AG09309 (cell line): ENCODE data around the gene MAGI2.

ENCODE experiments used
- DNase-seq: peaks from one replicate; pipeline ENCODE4 v3.0.0-alpha.2; 2010; ENCODE audit warnings: low read depth
- H3K4me3 ChIP-seq: 2 replicates; pipeline ENCODE4 v1.5.1; 2011; ENCODE audit warnings: mild to moderate bottlenecking, low read depth, low read length, moderate library complexity; ENCODE audit not compliant: control insufficient read depth
- TF ChIP-seq, protein P1 (sequence below): IDR thresholded peaks from 2 replicates; pipeline ENCODE4 v1.5.1; 2011; ENCODE audit warnings: mild to moderate bottlenecking, low read depth, low read length, inconsistent platforms; ENCODE audit not compliant: insufficient read depth, control insufficient read depth; ENCODE audit errors: missing control alignments

MAGI2 gene

GRCh38 chr7:78141522-78142281 is 1311.8 kb downstream of the MAGI2 start:
- TF ChIP-seq, protein P1, sequence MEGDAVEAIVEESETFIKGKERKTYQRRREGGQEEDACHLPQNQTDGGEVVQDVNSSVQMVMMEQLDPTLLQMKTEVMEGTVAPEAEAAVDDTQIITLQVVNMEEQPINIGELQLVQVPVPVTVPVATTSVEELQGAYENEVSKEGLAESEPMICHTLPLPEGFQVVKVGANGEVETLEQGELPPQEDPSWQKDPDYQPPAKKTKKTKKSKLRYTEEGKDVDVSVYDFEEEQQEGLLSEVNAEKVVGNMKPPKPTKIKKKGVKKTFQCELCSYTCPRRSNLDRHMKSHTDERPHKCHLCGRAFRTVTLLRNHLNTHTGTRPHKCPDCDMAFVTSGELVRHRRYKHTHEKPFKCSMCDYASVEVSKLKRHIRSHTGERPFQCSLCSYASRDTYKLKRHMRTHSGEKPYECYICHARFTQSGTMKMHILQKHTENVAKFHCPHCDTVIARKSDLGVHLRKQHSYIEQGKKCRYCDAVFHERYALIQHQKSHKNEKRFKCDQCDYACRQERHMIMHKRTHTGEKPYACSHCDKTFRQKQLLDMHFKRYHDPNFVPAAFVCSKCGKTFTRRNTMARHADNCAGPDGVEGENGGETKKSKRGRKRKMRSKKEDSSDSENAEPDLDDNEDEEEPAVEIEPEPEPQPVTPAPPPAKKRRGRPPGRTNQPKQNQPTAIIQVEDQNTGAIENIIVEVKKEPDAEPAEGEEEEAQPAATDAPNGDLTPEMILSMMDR: no peak
- DNase-seq: peak; percentile 35
- no peak overlapping the region for H3K4me3 ChIP-seq

DNA sequence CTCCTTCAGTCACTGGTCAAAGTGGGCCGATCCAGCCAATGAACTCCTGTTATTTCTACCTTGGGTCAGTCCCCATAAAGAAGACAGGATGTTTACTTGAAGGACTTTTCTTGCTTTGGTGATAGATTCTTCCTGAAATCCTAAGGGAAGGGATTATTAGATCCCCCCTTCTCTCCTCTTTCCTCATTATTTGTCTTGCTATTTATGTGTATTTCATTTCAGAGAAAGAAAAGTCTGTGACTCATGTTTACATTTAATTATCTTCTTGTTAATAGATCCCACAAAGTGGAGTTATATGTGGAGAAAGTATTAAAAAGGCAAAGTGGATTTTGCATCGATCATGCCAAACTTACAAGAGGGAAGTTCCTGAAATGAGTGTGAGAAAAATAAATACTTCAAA is 1313.4 kb downstream of the MAGI2 start:
- TF ChIP-seq, protein P1: no peak
- DNase-seq: no peak
- H3K4me3 ChIP-seq: no peak overlapping the region

DNA sequence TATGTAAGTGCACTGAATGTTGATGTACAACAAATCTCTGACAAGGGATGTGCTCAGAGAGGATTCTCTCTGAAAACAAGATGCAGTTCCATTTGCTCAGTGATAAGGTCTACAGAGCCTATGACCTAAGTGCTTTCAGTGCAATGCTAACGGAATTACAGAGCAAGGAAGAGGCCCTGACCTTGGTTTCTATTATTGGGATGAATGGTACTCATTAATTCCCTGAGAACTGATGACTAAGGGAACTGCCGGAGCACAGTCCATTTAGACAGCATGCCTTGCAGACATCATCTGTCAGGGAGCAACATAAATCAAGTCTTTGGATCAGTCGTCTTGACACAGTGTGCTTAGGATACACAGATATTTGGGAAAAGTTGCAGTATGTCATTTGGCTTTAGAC is 1314.1 kb downstream of the MAGI2 start:
- no peak overlapping the region for H3K4me3 ChIP-seq
- peak; percentile 55 for DNase-seq
- TF ChIP-seq, protein P1: no peak

GRCh38 chr7:78134774-78135173 is 1318.7 kb downstream of the MAGI2 start:
- TF ChIP-seq, protein P1: no peak
- DNase-seq: no peak
- H3K4me3 ChIP-seq: no peak overlapping the region

- H3K4me3 ChIP-seq: no peak overlapping the region
- TF ChIP-seq, protein P1: peak; percentile 59
- DNase-seq: peak; percentile 68
Measured at GRCh38 chr7:78134256-78134655, 1319.2 kb downstream of the MAGI2 start.

DNA sequence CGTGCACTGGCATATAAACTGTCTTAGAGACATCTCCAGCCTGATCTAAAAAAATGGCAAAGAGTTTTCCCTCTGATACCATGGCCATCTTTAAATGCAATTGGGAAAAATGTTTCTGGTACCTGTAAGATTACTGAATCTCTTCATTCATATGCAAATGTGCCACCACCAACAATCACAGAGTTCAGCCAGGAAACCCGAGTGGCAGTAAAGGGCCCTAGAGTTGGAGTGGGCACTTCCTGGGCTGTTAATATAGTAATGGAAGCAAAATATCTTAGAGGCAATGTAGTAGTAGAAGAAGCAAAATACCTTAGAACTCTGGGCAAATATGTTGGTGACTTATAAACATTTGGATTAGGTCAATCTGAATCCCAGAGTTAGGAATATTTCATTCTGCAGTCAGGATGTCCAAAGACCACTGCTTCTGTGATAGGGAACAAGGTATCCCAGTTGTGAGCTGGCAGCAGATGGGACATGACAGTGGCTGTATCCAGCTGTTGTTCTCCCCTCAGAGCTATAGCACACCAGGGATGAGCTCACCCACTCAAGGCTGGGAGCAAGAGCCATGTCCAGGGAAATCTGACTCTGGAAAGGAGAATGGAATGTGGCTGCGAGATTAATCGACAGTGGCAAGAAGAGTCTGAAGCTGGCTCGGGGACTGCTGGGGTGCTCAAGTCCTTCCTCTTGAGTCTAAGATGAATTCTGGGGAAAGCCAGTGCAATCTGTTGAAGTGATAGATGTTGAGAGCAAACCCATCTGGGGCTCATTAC is 1322.8 kb downstream of the MAGI2 start:
- no peak for DNase-seq
- H3K4me3 ChIP-seq: no peak overlapping the region
- TF ChIP-seq, protein P1: no peak
